Measurements from ENCODE around the gene RBM28. TPM values are rescaled to one million over a fixed set of nuclear protein-coding genes. Genes with fewer than 3 reads are reported as not detected.

Gene RBM28
- total RNA-seq, 1 donor from 2014 or later, result 53.2 TPM

DNA sequence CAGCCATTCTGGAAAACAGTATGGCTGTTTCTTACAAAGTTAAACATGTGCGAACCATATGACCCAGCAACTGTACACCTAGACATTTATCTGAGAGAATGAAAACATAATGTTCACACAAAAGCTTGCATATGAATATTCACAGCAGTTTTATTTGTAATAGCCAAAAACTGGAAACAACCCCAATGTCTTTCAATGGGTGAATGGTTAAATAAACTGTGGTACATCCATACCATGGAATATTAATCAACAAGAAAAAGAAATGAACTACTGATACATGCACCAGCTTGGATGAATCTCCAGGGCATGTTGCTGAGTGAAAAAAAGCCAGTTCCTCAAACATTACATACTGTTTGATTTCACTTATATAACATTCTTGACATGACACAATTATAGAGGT lies 65.3 kb downstream of the RBM28 start:
- peaks cover 4% of the 10 kb centered on the region for H3K4me1 Mint-ChIP-seq (ENCODE audit: low read depth, unreplicated experiment)
- H3K36me3 Mint-ChIP-seq (ENCODE audit: unreplicated experiment), result peaks cover 13% of the 10 kb centered on the region
- DNase-seq, result no peak
- H3K27me3 Mint-ChIP-seq (ENCODE audit: unreplicated experiment), result peaks cover 12% of the 10 kb centered on the region
- no peak for TF ChIP-seq CTCF (IDR thresholded peaks at IDR 0.05; ENCODE audit: partially characterized antibody, unreplicated experiment)
- H3K9me3 Mint-ChIP-seq (ENCODE audit: unreplicated experiment), result peaks cover 13% of the 10 kb centered on the region
- H3K4me3 Mint-ChIP-seq (ENCODE audit: unreplicated experiment), result no peak overlapping the region
- H3K27ac Mint-ChIP-seq (ENCODE audit: unreplicated experiment), result no peak overlapping the region

GRCh38 chr7:128275681-128276080 lies 68.0 kb downstream of the RBM28 start:
- no peak for DNase-seq
- Mint-ChIP-seq H3K4me1 (ENCODE audit: low read depth, unreplicated experiment) (peaks cover 4% of the 10 kb centered on the region), H3K27ac (ENCODE audit: unreplicated experiment) (no peak overlapping the region), H3K9me3 (ENCODE audit: unreplicated experiment) (peaks cover 11% of the 10 kb centered on the region), H3K27me3 (ENCODE audit: unreplicated experiment) (peaks cover 7% of the 10 kb centered on the region), H3K4me3 (ENCODE audit: unreplicated experiment) (no peak overlapping the region), H3K36me3 (ENCODE audit: unreplicated experiment) (peaks cover 8% of the 10 kb centered on the region)
- no peak for TF ChIP-seq CTCF (IDR thresholded peaks at IDR 0.05; ENCODE audit: partially characterized antibody, unreplicated experiment)

- H3K4me3 Mint-ChIP-seq (ENCODE audit: unreplicated experiment), result no peak overlapping the region
- peaks cover 6% of the 10 kb centered on the region for H3K27me3 Mint-ChIP-seq (ENCODE audit: unreplicated experiment)
- peaks cover 4% of the 10 kb centered on the region for H3K4me1 Mint-ChIP-seq (ENCODE audit: low read depth, unreplicated experiment)
Observed at GRCh38 chr7:128274884-128275603, 68.7 kb downstream of the RBM28 start.

DNA sequence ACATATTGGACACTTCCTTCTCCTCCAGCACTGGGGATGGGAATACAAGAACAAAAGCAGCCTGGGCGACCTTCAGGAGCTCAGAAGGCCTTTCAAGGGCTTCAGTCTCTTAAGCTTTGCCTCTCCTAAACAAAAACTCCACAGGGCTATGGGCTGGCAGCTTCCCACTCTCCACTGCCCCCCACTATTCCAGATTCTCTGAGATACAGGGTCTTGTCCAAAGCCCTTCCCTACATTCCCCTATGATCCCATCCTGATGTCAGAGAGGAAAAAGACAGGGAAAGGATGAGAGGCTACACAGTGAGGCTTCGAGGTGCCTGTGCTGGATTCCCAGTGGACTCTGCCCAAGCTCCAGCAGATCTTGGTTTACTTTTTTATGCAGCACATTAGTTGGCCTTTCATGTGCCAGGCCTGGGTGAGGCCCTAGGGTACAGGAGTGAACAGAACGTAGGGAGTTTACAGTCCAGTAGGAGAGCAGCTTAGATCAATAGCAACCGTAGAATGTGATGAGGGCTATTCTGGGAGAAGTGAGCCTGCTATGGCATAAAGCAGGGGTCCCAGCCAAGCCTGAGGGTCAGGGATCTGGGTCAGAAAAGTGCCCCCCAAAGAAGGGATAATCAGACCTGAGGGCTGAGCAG lies 69.3 kb downstream of the RBM28 start:
- peaks cover 9% of the 10 kb centered on the region for H3K9me3 Mint-ChIP-seq (ENCODE audit: unreplicated experiment)
- no peak overlapping the region for H3K27ac Mint-ChIP-seq (ENCODE audit: unreplicated experiment)
- no peaks in the 10 kb centered on the region for H3K36me3 Mint-ChIP-seq (ENCODE audit: unreplicated experiment)
- H3K4me3 Mint-ChIP-seq (ENCODE audit: unreplicated experiment), result no peak overlapping the region
- H3K27me3 Mint-ChIP-seq (ENCODE audit: unreplicated experiment), result peaks cover 5% of the 10 kb centered on the region
- no peak for TF ChIP-seq CTCF (IDR thresholded peaks at IDR 0.05; ENCODE audit: partially characterized antibody, unreplicated experiment)
- no peak for DNase-seq
- peaks cover 4% of the 10 kb centered on the region for H3K4me1 Mint-ChIP-seq (ENCODE audit: low read depth, unreplicated experiment)

More at GRCh38 chr7:128274884-128275603, 68.7 kb downstream of the RBM28 start:
- Mint-ChIP-seq H3K27ac (ENCODE audit: unreplicated experiment) (peak overlapping the region; percentile 8), H3K36me3 (ENCODE audit: unreplicated experiment) (peaks cover 6% of the 10 kb centered on the region), H3K9me3 (ENCODE audit: unreplicated experiment) (peaks cover 13% of the 10 kb centered on the region)
- DNase-seq, result no peak
- no peak for TF ChIP-seq CTCF (IDR thresholded peaks at IDR 0.05; ENCODE audit: partially characterized antibody, unreplicated experiment)

DNA sequence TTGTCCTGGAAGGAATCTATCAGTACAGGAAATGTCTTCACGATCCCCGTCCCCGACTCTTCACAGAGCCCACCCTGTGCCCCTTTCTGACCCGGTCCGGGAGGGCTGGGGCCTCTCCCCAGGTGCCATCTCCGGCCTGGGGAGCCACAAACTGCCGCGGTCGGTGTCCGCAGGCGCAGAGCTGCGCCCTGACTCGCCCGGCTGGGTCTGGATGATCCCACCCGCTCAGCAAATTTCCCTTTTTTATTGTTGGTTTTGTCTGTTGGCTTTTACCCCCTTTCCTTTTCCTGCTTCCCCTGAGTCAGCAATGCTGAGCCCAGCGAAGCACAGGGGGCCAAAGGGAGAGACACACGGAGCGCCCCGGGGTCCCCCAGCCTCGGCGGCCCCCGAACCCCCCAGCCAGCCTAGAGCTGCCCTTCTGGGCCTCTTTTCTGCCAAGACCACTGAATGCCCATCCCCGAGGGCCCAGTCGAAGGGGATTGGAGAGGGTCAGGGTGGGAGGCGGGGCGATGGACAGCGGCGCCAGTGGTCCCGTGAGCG lies 71.7 kb downstream of the RBM28 start:
- Mint-ChIP-seq H3K9me3 (ENCODE audit: unreplicated experiment) (peaks cover 8% of the 10 kb centered on the region), H3K36me3 (ENCODE audit: unreplicated experiment) (no peaks in the 10 kb centered on the region), H3K4me1 (ENCODE audit: low read depth, unreplicated experiment) (peaks cover 12% of the 10 kb centered on the region), H3K27me3 (ENCODE audit: unreplicated experiment) (peaks cover 4% of the 10 kb centered on the region), H3K4me3 (ENCODE audit: unreplicated experiment) (no peak overlapping the region), H3K27ac (ENCODE audit: unreplicated experiment) (no peak overlapping the region)
- no peak for TF ChIP-seq CTCF (IDR thresholded peaks at IDR 0.05; ENCODE audit: partially characterized antibody, unreplicated experiment)
- DNase-seq, result no peak
